Measurements from ENCODE around the gene COL6A3. TPM values are rescaled to one million over a fixed set of nuclear protein-coding genes. Genes with fewer than 3 reads are reported as not detected.
"Not testable (repeated sequence)": the region's sequence is repeated elsewhere in the genome, so short reads cannot be mapped to it uniquely, and the experiment has no call there.

Gene COL6A3
- total and polyA plus RNA-seq, 3 experiments from 2014 or later, result 0.56 to 9.5 (median 7.0) TPM

DNA sequence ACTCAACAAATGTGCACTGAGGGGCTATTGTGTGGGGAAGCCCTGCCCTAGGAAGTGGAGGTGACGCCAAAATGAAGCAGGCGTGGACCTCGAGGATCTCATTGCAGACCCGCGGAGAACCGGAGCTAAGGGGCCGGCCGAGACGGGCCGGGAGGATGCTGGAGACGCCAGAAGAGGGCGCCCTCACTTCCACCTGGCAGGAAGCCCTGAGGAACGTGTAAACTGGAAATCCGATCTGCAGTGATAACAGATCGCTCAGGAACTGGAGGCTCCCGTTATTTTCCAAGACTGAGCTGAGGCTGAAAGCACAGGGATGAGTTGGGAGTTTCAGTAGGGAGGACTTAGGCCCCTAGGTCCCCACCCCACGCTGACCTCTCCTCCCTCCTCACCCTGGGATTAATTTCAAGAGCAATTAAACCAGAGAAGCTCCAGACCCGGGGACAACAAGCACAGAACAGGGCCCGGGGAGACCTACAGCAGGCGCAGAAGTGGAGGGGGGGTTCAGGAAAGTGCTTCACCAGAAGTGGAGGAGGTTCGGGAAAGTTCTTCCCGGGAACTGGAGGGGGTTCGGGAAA lies 7.7 kb upstream of the COL6A3 start:
- CTCF ChIA-PET, result interaction anchor here (0.7 to 5.6 kb wide), 25 partner anchors 10 to 268 kb away, joined by 3 to 191 read pairs (median 5); no protein-coding TSS in a partner anchor
- H3K27me3 Mint-ChIP-seq, result peaks cover 0 to 2% of the 10 kb centered on the region in 2 donors
- Histone ChIP-seq H3K9me3 (ENCODE audit: low read length) (no peaks in the 10 kb centered on the region), H3K27ac (ENCODE audit: low read depth, low read length) (no peak overlapping the region), H3K36me3 (ENCODE audit: insufficient read depth, low read length) (no peaks in the 10 kb centered on the region), H3K4me3 (ENCODE audit: low read length) (peak overlapping the region; percentile 24), H3K4me1 (ENCODE audit: insufficient read depth, low read length) (peaks cover 6% of the 10 kb centered on the region), H3K27me3 (ENCODE audit: insufficient read depth, low read length, poor library complexity, severe bottlenecking) (no peaks in the 10 kb centered on the region)
- POLR2A ChIA-PET, result interaction anchor here (1.2 to 2.1 kb wide), 2 partner anchors 13 to 54 kb away, joined by 6 to 16 read pairs; no protein-coding TSS in a partner anchor
- H3K4me1 Mint-ChIP-seq, result peaks cover 10 to 16% (median 12%) of the 10 kb centered on the region in 3 donors
- peak; percentile 64 to 84 (median 73) for DNase-seq
- peak overlapping the region in 6 of 8 donors; percentile 19 to 95 (median 38) for H3K27ac Mint-ChIP-seq
- peak overlapping the region in 6 of 7 donors; percentile 59 to 83 (median 69) for H3K4me3 Mint-ChIP-seq
- no peaks in the 10 kb centered on the region for H3K36me3 Mint-ChIP-seq
- H3K9me3 Mint-ChIP-seq, result no peaks in the 10 kb centered on the region

- peaks cover 6% of the 10 kb centered on the region for H3K4me1 ChIP-seq (ENCODE audit: insufficient read depth, low read length)
- H3K27me3 ChIP-seq (ENCODE audit: insufficient read depth, low read length, poor library complexity, severe bottlenecking), result no peaks in the 10 kb centered on the region
- H3K36me3 ChIP-seq (ENCODE audit: insufficient read depth, low read length), result no peaks in the 10 kb centered on the region
- no peak for DNase-seq
- H3K4me3 ChIP-seq (ENCODE audit: low read length), result no peak overlapping the region
- H3K27ac ChIP-seq (ENCODE audit: low read depth, low read length), result no peak overlapping the region
- Mint-ChIP-seq H3K4me3 (no peak overlapping the region), H3K4me1 (peaks cover 10 to 15% (median 10%) of the 10 kb centered on the region in 3 donors), H3K36me3 (no peaks in the 10 kb centered on the region), H3K27me3 (peaks cover 0 to 2% of the 10 kb centered on the region in 2 donors), H3K27ac (no peak overlapping the region), H3K9me3 (no peaks in the 10 kb centered on the region)
- ChIA-PET POLR2A (no interaction called here), CTCF (interaction anchor here (1.0 to 5.6 kb wide), 4 partner anchors 12 to 63 kb away, joined by 3 to 191 read pairs (median 4); no protein-coding TSS in a partner anchor)
- no peaks in the 10 kb centered on the region for H3K9me3 ChIP-seq (ENCODE audit: low read length)
Measured at GRCh38 chr2:237418300-237418699, 4.3 kb upstream of the COL6A3 start.

DNA sequence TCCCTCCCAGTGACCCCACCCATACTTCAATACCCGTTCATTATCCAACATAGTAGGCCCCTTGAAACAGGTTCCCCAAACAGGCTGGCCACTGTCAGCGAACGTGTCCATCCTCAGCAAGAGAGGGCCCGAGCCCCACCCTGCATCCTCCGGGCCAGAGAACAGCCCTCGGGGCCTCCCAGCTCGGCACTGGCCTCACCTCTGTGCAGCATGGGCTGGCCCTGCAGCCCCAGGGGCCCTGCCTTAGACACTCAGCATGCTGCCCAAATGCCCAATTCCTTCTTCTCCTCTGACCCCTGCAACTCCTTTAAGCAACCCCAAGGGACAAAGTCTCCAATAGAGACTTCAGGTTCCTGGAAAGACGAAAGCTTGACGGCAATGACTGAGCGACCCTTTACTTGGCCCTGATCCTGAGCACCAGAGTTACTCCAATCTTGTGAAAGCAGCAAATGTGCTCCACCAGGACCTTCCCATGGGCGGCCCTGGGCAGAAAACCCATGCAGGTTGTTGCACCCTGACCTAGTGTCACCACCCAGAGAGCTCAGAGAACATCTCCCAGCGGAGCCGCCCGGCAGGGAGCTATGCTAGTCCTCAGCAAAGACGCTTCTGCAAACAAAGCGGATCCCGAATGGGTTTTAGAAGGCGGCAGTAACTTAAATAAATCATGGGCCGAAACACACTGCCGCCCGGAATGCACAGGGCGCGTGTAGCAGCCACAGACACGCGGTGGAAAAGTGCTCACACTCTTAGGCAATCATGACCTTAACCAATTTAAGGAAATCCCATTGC lies 782 bp downstream of the COL6A3 start:
- H3K27ac ChIP-seq (ENCODE audit: low read depth, low read length), result no peak overlapping the region
- Mint-ChIP-seq H3K36me3 (no peaks in the 10 kb centered on the region), H3K4me3 (no peak overlapping the region), H3K4me1 (no peaks in the 10 kb centered on the region), H3K9me3 (no peaks in the 10 kb centered on the region), H3K27me3 (peaks cover 9 to 10% of the 10 kb centered on the region in 2 donors), H3K27ac (no peak overlapping the region)
- no peak overlapping the region for H3K4me3 ChIP-seq (ENCODE audit: low read length)
- no peaks in the 10 kb centered on the region for H3K27me3 ChIP-seq (ENCODE audit: insufficient read depth, low read length, poor library complexity, severe bottlenecking)
- H3K9me3 ChIP-seq (ENCODE audit: low read length), result no peaks in the 10 kb centered on the region
- H3K4me1 ChIP-seq (ENCODE audit: insufficient read depth, low read length), result no peaks in the 10 kb centered on the region
- ChIA-PET CTCF (interaction anchor here (1.1 to 3.4 kb wide), 3 partner anchors 8 to 62 kb away, joined by 3 to 10 read pairs (median 6); no protein-coding TSS in a partner anchor), POLR2A (no interaction called here)
- no peak for DNase-seq
- no peaks in the 10 kb centered on the region for H3K36me3 ChIP-seq (ENCODE audit: insufficient read depth, low read length)

DNA sequence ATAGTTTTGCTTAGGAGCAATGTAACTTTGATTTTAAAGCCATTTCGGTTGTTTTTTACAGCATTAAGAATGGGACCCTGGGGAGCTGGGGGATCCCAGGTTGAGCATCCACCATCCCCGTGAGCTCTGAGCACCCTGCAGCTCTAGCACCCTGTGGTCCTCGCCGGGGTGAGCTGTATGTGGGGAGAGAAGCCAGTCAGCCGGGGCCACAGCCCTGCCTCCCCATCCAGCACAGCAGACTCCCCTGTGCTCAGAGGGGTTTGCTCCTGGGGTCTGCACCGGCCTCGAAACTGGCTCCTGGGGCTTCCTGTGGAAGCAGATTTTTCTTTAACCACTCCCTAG lies 1.3 kb downstream of the COL6A3 start:
- Mint-ChIP-seq H3K4me1 (no peaks in the 10 kb centered on the region), H3K9me3 (no peaks in the 10 kb centered on the region), H3K4me3 (no peak overlapping the region), H3K36me3 (no peaks in the 10 kb centered on the region), H3K27ac (no peak overlapping the region), H3K27me3 (peaks cover 9 to 10% of the 10 kb centered on the region in 2 donors)
- no peaks in the 10 kb centered on the region for H3K4me1 ChIP-seq (ENCODE audit: insufficient read depth, low read length)
- no peak overlapping the region for H3K4me3 ChIP-seq (ENCODE audit: low read length)
- DNase-seq, result no peak
- H3K36me3 ChIP-seq (ENCODE audit: insufficient read depth, low read length), result no peaks in the 10 kb centered on the region
- POLR2A ChIA-PET, result no interaction called here
- CTCF ChIA-PET, result interaction anchor here (1.1 to 3.4 kb wide), 2 partner anchors 9 to 62 kb away, joined by 3 to 10 read pairs; no protein-coding TSS in a partner anchor
- H3K27ac ChIP-seq (ENCODE audit: low read depth, low read length), result no peak overlapping the region
- no peaks in the 10 kb centered on the region for H3K9me3 ChIP-seq (ENCODE audit: low read length)
- no peaks in the 10 kb centered on the region for H3K27me3 ChIP-seq (ENCODE audit: insufficient read depth, low read length, poor library complexity, severe bottlenecking)

DNA sequence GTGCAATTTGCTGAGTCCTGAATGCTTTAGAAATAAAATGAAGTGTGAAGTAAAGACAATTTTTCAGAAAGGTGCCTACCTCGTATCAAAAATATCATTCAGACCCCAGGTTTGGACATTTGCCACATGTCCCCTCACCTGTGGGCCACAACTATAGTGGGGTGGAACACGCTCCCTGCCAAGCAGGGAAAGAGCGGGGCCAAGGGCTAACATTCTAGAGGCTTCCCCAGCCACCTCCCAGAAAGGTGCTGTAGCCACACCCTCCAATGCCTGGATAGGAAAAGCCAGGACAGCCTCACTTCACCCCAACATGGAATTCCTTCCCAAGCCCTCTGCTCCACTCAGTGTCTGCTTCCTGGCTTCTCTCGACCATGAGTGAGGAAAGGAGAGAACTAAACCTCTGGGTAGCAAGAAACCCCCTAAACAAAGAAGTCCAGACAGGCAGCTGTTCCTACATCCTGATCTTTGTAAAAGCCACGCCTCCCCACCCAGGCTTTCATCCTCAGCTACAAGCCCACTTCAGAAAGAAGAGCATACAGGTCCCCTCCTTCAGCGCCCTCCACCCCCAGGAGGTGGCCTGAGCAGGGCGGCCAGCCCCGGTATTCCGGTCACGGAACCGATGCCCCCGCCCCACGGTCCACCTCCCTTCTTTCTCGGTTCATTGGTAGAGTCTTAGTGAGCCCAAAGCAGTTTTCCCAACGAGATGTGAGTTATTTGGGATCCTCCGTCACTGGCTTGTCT lies 2.1 kb downstream of the COL6A3 start:
- no peaks in the 10 kb centered on the region for H3K36me3 ChIP-seq (ENCODE audit: insufficient read depth, low read length)
- ChIA-PET CTCF (interaction anchor here (1.1 to 3.4 kb wide), 2 partner anchors 10 to 63 kb away, joined by 3 to 10 read pairs; no protein-coding TSS in a partner anchor), POLR2A (no interaction called here)
- H3K27me3 ChIP-seq (ENCODE audit: insufficient read depth, low read length, poor library complexity, severe bottlenecking), result no peaks in the 10 kb centered on the region
- no peaks in the 10 kb centered on the region for H3K4me1 Mint-ChIP-seq
- H3K9me3 Mint-ChIP-seq, result no peaks in the 10 kb centered on the region
- H3K27ac Mint-ChIP-seq, result peak overlapping the region in 1 of 8 donors; percentile 47
- no peak overlapping the region for H3K27ac ChIP-seq (ENCODE audit: low read depth, low read length)
- H3K9me3 ChIP-seq (ENCODE audit: low read length), result no peaks in the 10 kb centered on the region
- no peak overlapping the region for H3K4me3 ChIP-seq (ENCODE audit: low read length)
- no peak overlapping the region for H3K4me3 Mint-ChIP-seq
- no peak for DNase-seq
- H3K27me3 Mint-ChIP-seq, result peaks cover 9 to 10% of the 10 kb centered on the region in 2 donors
- no peaks in the 10 kb centered on the region for H3K36me3 Mint-ChIP-seq
- H3K4me1 ChIP-seq (ENCODE audit: insufficient read depth, low read length), result no peaks in the 10 kb centered on the region

- CTCF ChIA-PET, result interaction anchor here (3.4 kb wide), 1 partner anchor 10 kb away, joined by 10 read pairs; no protein-coding TSS in a partner anchor
- POLR2A ChIA-PET, result interaction anchor here (0.8 kb wide), 1 partner anchor 18 kb away, joined by 4 read pairs; no protein-coding TSS in a partner anchor
- H3K9me3 ChIP-seq (ENCODE audit: low read length), result no peaks in the 10 kb centered on the region
- no peaks in the 10 kb centered on the region for H3K4me1 Mint-ChIP-seq
- H3K27ac Mint-ChIP-seq, result no peak overlapping the region
- H3K27me3 Mint-ChIP-seq, result peaks cover 9 to 10% of the 10 kb centered on the region in 2 donors
- H3K4me1 ChIP-seq (ENCODE audit: insufficient read depth, low read length), result no peaks in the 10 kb centered on the region
- H3K36me3 ChIP-seq (ENCODE audit: insufficient read depth, low read length), result no peaks in the 10 kb centered on the region
- H3K9me3 Mint-ChIP-seq, result no peaks in the 10 kb centered on the region
- H3K27me3 ChIP-seq (ENCODE audit: insufficient read depth, low read length, poor library complexity, severe bottlenecking), result no peaks in the 10 kb centered on the region
- DNase-seq, result no peak
- H3K4me3 Mint-ChIP-seq, result no peak overlapping the region
- H3K4me3 ChIP-seq (ENCODE audit: low read length), result no peak overlapping the region
- H3K36me3 Mint-ChIP-seq, result no peaks in the 10 kb centered on the region
- H3K27ac ChIP-seq (ENCODE audit: low read depth, low read length), result no peak overlapping the region
Measured at GRCh38 chr2:237411092-237411601, 2.8 kb downstream of the COL6A3 start.

DNA sequence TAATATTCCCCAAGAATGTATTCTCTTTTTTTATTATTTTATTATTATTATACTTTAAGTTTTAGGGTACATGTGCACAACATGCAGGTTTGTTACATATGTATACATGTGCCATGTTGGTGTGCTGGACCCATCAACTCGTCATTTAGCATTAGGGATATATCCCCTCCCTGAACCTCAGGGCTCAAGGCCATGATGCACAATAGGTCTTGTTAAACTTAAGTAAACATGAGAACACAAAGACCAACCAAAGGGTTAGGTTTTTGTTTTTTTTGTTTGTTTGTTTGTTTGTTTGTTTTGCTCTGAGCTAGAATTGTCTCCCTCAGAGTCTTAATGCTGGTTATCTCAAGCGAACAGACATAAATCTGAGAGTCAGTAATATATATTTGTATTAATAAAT lies 4.7 kb downstream of the COL6A3 start:
- H3K27me3 Mint-ChIP-seq, result peaks cover 10 to 12% of the 10 kb centered on the region in 2 donors
- CTCF ChIA-PET, result interaction anchor here (0.6 to 0.9 kb wide), 3 partner anchors 12 to 1663 kb away, joined by 3 to 4 read pairs (median 3); no protein-coding TSS in a partner anchor
- H3K27me3 ChIP-seq (ENCODE audit: insufficient read depth, low read length, poor library complexity, severe bottlenecking); H3K9me3 ChIP-seq (ENCODE audit: low read length); POLR2A ChIA-PET; H3K4me1 ChIP-seq (ENCODE audit: insufficient read depth, low read length); H3K36me3 Mint-ChIP-seq; H3K4me3 Mint-ChIP-seq; H3K27ac Mint-ChIP-seq; H3K36me3 ChIP-seq (ENCODE audit: insufficient read depth, low read length); H3K27ac ChIP-seq (ENCODE audit: low read depth, low read length); DNase-seq; H3K4me1 Mint-ChIP-seq; H3K4me3 ChIP-seq (ENCODE audit: low read length); H3K9me3 Mint-ChIP-seq: not testable (repeated sequence)
